SK-N-MC (cell line): ENCODE data around the gene NSUN2.

Experiments used
- EZH2 ChIP-seq: fragments of 200-600 bp; sonication (generic); IDR thresholded peaks from one replicate; pipeline ENCODE4 v1.6.1; 2017; ENCODE audit warnings: antibody characterized with exemption
- FOXP2 ChIP-seq: optimal IDR thresholded peaks from 2 replicates; pipeline ENCODE3; 2011; ENCODE audit warnings: mild to moderate bottlenecking, moderate library complexity; ENCODE audit not compliant: insufficient read depth; ENCODE audit errors: extremely low read length, control extremely low read depth
- POLR2AphosphoS5 ChIP-seq: IDR thresholded peaks from 2 replicates; pipeline ENCODE4 v1.6.1; 2012; ENCODE audit warnings: mild to moderate bottlenecking, low read depth, low read length, borderline replicate concordance

GRCh38 chr5:6655432-6655831 is 22.6 kb upstream of the NSUN2 start:
- TF ChIP-seq EZH2 (no peak), POLR2AphosphoS5 (no peak), FOXP2 (no peak)
